Right lobe of liver (tissue), 6 donors: Measurements from ENCODE around the gene ARL11. TPM values are rescaled to one million over a fixed set of nuclear protein-coding genes. Genes with fewer than 3 reads are reported as not detected.
A peak's percentile ranks its signal among the peaks of the same experiment; 100 is the strongest.

Source experiments
- ATAC-seq, 4 donors: fragments of 200-7000 bp; cut with Tn5 transposase; one replicate each; pipeline ENCODE4 v1.9.1; 2020; ENCODE audit warnings: mild to moderate bottlenecking in 4 of 4, moderate library complexity in 4 of 4
- DNase-seq, 3 donors: peaks; one replicate each; pipeline ENCODE4 v3.0.0-alpha.2; 2020
- H3K27ac ChIP-seq, 3 donors: fragments of 200-600 bp; one replicate each; pipeline ENCODE4 v1.8.0; 2022
- H3K27me3 ChIP-seq, 2 donors: fragments of 200-600 bp; one replicate each; pipeline ENCODE4 v1.8.0; 2022
- H3K36me3 ChIP-seq, 4 donors: fragments of 200-600 bp; sonication (generic) in 1 of 4; one replicate each; pipeline versions ENCODE4 v1.5.1 to v1.8.0; 2017 to 2022; ENCODE audit warnings: control low read depth in 1 of 4
- H3K4me1 ChIP-seq, 4 donors: fragments of 200-600 bp; sonication (generic) in 1 of 4; one replicate each; pipeline versions ENCODE4 v1.5.1 to v1.8.0; 2017 to 2022; ENCODE audit warnings: control low read depth in 1 of 4
- H3K4me3 ChIP-seq, 3 donors: fragments of 200-600 bp; one replicate each; pipeline ENCODE4 v1.8.0; 2022
- H3K9me3 ChIP-seq, 4 donors: fragments of 200-600 bp; sonication (generic) in 1 of 4; one replicate each; pipeline versions ENCODE4 v1.5.1 to v1.8.0; 2017 to 2022; ENCODE audit warnings: control low read depth in 1 of 4
- CTCF ChIP-seq, 4 donors: fragments of 200-600 bp in 3 of 4; fragments of 450-650 bp in 1 of 4; IDR thresholded peaks; one replicate each; pipeline versions ENCODE4 v1.5.1 to v1.8.0; 2016 to 2022; ENCODE audit warnings: antibody characterized with exemption in 4 of 4, mild to moderate bottlenecking in 2 of 4
- POLR2A ChIP-seq: fragments of 450-650 bp; IDR thresholded peaks from one replicate; pipeline ENCODE4 v1.6.1; 2017; ENCODE audit warnings: antibody characterized with exemption, mild to moderate bottlenecking
- WGBS: methylation state at CpG from one replicate; pipeline ENCODE4 v1.1.6; 2018; ENCODE audit warnings: low coverage, low lambda C conversion rate; ENCODE audit not compliant: insufficient coverage; ENCODE audit errors: missing lambda C conversion rate; 5-methylcytosine and 5-hydroxymethylcytosine counted together
- intact Hi-C, 2 donors: fragments of 100-400 bp; cut with DNase I; formaldehyde crosslinking; loops; one replicate each; pipeline versions ENCODE4 v1.11.2 to v1.14.1; 2022
- long read RNA-seq: library from polyadenylated mRNA; unstranded; transcript quantifications from one replicate; pipeline ENCODE4 v2.0.0, GENCODE V29; 2019
- total RNA-seq, 6 experiments: library from RNA; depleted of rRNA in 2 of 6; stranded (reverse); fragments of >200 nt in 2 of 6; fragmentation: NEBNext Ultra II Directional in 3 of 6; extraction: Animal tissue kit (Norgen Biotek cat#: 25700) in 3 of 6; gene quantifications; one replicate each; pipeline versions ENCODE4 v1.1.0 to v1.2.4, GENCODE V29; 2016 to 2023
- donor health status: DM: no; HTN: yes; CAD: no.
- donor health status: DM: no; HTN: no; CAD: no.
- donor health status: DM: no; HTN: no; CAD: no.
- donor health status: DM: no; HTN: yes; CAD: no.
- donor health status: DM: no; HTN: yes; CAD: no.

The ARL11 gene
- total RNA-seq: under 1 TPM; 0.18 to 0.53 (median 0.39) TPM
- long read RNA-seq, partial matches to known transcripts: 0 of 1 reads
- long read RNA-seq, other reads (novel, unspliced or antisense): 1 of 1 reads

DNA sequence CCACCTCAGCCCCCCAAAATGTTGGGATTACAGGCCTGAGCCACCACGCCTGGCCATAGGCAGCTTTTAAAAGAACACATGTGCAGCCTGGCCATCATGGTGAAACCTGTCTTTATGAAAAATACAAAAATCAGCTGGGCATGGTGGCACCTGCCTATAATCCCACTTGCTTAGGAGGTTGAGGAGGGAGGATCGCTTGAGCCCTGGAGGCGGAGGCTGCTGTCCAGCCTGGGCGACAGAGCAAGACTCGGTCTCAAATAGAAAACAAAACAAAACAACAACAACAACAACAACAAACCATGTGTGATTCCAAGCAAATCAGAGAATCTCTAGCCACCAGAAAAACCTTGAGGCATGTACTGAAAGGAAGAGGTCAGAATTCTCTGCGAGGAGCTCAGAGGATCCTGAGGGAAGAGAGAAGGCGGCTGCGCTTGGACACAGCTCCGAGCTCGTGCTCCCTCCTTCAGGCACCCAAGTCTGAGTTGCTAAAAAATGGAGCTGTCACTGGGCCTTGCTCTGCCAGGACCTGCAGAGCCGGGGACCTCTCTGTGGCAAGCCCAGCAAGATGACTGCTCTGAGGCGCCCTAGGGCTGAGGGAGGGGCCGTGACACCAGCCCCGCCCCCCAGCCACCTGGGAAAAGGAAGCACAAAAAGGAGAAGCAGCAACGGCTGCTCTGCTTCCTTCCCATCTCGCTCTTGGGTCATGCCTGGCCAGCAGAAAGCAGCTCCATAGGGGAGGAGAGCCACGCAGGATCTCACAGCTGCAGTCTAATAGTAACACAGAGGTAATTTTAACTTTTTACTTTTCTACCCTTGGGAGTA, at the start of gene ARL11:
Gene ARL11, plus strand, starts transcription at position 677 of the 822 bp plus-strand sequence. CDS start 1,941 bp downstream, outside the sequence.
- TF ChIP-seq POLR2A: no peak
- TF ChIP-seq CTCF (IDR thresholded peaks at IDR 0.05): no peak
- peak within 1 kb of the TSS; percentile 5 to 33 (median 17) for H3K4me3 ChIP-seq
- no peaks in the 10 kb centered on the region for H3K27me3 ChIP-seq
- peak in 3 of 4 donors; percentile 17 to 39 (median 25) for ATAC-seq
- peak within 1 kb of the TSS; percentile 28 to 36 (median 31) for H3K27ac ChIP-seq
- 73% methylated on average over 6 of the region's 17 CpGs for WGBS
- H3K9me3 ChIP-seq: no peaks in the 10 kb centered on the region
- H3K4me1 ChIP-seq: peaks cover 0 to 15% (median 3%) of the 10 kb centered on the region in 4 donors
- intact Hi-C loops: no loop called here
- no peaks in the 10 kb centered on the region for H3K36me3 ChIP-seq
- DNase-seq: peak; percentile 66 to 78 (median 68)

DNA sequence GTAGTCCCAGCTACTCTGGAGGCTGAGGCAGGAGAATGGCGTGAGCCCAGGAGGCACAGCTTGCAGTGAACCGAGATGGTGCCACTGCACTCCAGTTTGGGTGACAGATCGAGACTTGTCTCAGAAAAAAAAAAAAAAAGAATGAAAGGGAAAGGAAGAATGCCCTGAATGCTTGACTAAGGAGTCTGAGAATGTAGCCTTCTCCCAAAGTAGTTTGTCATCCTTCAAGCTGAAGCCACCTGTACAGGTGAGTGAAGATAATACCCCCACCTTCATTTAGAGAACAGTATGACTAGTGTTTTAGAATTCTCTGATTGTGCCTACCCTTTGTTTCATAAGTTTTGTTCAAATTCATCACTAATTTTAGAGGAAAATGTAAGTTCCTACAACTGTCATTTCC, 48.8 kb upstream of the ARL11 start:
- H3K36me3 ChIP-seq: peaks cover 0 to 6% (median 0%) of the 10 kb centered on the region in 4 donors
- H3K4me1 ChIP-seq: peaks cover 0 to 5% (median 0%) of the 10 kb centered on the region in 4 donors
- intact Hi-C loops: no loop called here
- TF ChIP-seq CTCF (IDR thresholded peaks at IDR 0.05) (no peak), POLR2A (no peak)
- DNase-seq (no peak), ATAC-seq (no peak)
- H3K4me3 ChIP-seq: no peak overlapping the region
- no peaks in the 10 kb centered on the region for H3K9me3 ChIP-seq
- no peaks in the 10 kb centered on the region for H3K27me3 ChIP-seq
- WGBS: 67% methylated on average over 2 of the region's 3 CpGs
- no peak overlapping the region for H3K27ac ChIP-seq

DNA sequence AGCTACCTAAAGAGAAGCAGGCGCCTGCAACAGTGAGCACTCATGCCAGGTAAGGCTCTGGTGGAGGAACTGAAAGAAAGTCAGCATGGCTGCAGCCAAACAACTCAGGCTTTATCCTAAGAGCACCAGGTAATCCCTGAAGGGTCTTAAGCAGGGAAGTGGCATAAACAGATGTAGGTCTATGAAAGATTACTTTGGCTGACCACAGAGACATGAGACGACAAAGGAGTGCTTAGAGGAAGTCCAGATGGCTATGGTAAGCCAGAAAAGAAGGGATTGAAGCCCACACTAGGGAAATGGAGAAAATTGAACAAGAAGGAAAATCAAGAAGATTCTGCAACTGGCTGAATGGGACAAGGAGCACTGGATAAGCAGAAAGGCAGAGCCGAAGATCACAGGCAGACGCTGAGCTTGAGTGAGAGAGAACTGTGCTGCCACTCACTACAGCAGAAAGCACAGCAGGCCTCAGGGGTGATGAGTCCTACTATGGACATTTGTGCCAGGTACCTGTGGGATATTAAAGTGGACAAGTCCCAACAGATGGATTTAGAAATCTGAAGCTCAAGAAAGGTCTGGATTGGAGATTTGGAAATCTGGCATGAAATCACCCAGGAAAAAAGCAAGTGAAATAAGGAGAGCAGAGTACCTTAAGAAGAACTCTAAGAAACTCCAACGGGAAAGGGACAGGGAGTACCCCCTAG, 47.2 kb upstream of the ARL11 start:
- Histone ChIP-seq H3K9me3 (no peaks in the 10 kb centered on the region), H3K27me3 (no peaks in the 10 kb centered on the region), H3K4me1 (peaks cover 0 to 9% (median under 1%) of the 10 kb centered on the region in 4 donors), H3K4me3 (no peak overlapping the region), H3K36me3 (peaks cover 0 to 6% (median 0%) of the 10 kb centered on the region in 4 donors), H3K27ac (no peak overlapping the region)
- no peak for ATAC-seq
- WGBS: 75% methylated on average over 4 of the region's 5 CpGs
- no peak for TF ChIP-seq CTCF (IDR thresholded peaks at IDR 0.05)
- no peak for TF ChIP-seq POLR2A
- no peak for DNase-seq
- intact Hi-C loops: no loop called here

DNA sequence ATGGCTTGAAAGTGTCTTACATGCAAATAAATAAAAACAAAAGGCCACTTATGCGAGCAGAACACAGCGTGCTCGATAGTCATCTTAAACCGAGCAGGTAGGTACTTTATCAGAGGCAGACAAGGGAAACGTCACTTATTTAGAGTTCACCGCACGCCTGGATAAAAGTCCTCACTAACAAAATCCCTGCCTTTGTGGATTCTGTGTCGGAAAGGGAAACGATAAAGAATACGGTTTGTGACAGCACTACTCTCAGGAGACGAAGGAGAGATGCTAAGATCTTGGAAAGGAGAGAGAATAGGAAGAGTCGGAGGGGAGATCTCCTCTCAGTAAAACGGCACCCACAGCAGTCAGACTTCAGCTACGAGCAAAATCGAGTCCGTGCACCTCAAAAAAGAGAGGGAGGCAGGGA, 43.5 kb upstream of the ARL11 start:
- peak in 3 of 4 donors; percentile 5 to 8 (median 6) for ATAC-seq

More for the DNA sequence above, 43.5 kb upstream of the ARL11 start:
- H3K27me3 ChIP-seq: no peaks in the 10 kb centered on the region
- peak overlapping the region; percentile 73 to 97 (median 90) for H3K4me3 ChIP-seq
- H3K27ac ChIP-seq: peak overlapping the region; percentile 54 to 73 (median 71)
- intact Hi-C loops: no loop called here
- no peaks in the 10 kb centered on the region for H3K9me3 ChIP-seq
- H3K36me3 ChIP-seq: peaks cover 0 to 6% (median 0%) of the 10 kb centered on the region in 4 donors
- peaks cover 0 to 27% (median 7%) of the 10 kb centered on the region in 4 donors for H3K4me1 ChIP-seq
- WGBS: under 1% methylated on average over 16 of the region's 16 CpGs
- TF ChIP-seq CTCF (IDR thresholded peaks at IDR 0.05) (no peak), POLR2A (no peak)
- DNase-seq: no peak
